T-helper 2 cell (primary cell): ENCODE results near the gene THEM5.

Source experiments
- DNase-seq, 5 experiments: peaks; one replicate each; pipeline versions ENCODE4 v3.0.0 to v3.0.0-alpha.2; 2012 to 2022

THEM5 gene

DNA sequence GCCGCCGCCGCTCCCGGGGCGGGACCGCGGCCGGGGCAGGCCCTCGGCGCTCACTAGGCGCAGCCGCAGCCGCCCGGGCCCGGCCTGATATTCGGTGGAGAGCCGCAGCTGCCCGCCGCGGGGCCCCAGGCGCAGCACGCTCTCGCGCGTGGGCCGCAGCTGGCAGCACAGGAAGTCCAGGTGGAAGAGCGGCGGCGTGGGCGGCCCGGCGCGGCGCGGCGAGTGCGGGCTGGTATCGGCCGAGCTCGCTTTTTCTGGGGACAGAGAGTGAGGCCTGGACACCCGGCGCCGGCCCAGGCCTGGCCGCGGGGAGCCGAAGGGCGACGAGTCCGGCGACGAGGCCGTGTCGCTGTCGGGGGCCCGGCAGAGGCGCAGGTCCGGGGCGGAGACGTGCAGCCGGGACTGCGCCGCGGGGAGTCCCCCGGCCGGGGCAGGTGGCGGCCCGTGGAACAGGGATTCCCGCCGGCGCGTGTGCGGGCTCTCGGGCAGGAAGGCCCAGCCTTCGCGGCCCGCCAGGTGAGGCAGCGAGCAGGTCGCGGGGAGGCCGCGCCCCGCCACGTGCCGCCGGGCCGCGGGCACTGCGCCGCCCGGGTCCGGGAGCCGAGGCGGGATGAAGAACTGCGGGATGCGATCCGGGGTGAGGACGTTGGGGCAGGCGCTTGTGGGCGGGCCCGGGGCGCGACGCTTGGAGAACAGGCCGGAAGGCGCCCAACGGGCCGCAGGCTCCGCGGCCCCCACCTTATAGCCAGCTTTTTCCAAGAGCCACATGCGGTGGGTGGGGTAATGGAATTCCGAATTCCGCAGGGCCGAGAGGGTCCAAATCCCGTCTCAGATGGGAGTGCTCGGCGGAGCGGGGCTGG, 15.1 kb downstream of the THEM5 start:
- peak in 2 of 5 experiments; percentile 26 to 44 for DNase-seq

DNA sequence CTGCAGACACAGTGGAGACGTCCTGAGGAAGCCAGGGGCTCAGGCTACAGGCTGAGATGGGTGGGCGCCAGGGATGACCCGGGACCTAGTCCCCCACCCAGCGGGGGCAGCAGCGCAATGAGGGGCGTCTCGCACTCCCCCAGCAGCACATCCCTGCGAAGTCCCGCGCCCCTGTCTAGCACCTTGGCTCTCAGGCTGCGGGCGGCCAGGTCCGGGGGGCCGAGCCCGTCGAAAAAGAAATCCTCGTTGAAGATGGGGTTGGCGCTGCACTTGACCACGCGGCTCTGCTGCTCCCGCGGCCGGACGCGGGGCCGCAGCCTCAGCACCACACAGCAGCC, 15.7 kb downstream of the THEM5 start:
- no peak for DNase-seq

DNA sequence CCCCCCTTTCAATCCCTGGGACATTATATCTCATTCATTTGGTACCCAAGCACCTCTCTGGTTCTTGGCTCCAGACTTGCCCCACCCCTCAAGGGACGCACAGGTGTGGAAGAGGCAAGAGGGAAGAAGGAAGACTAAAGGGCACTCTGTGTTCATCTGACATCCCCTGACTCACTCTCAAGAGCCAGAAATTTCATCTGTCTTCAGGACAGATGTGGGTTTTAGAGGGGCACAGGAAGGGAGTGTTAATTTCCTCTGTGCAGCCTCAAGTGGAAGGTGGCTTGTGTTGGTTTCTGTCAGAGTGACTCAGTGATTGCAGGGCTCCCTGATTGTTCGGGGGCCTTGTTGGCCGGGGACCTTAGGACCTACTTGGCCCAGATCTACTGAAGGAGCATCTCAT, 16.3 kb downstream of the THEM5 start:
- peak in 2 of 5 experiments; percentile 31 to 63 for DNase-seq

DNA sequence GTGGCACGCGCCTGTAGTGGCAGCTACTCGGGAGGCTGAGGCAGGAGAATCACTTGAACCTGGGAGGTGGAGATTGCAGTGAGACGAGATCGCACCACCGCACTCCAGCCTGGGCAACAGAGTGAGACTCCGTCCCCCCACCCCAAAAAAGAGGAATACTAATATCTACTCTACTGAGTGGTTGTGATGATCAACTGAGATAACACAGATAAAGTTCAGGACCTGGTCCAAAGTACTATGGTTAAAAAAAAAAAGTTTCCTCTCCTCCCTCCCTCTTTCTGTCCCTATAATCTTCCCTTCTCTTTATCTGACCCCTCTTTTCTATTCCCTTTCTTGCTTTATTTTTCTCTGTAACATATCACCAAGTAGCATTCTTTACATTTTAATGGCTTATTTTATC, 17.9 kb downstream of the THEM5 start:
- no peak for DNase-seq

DNA sequence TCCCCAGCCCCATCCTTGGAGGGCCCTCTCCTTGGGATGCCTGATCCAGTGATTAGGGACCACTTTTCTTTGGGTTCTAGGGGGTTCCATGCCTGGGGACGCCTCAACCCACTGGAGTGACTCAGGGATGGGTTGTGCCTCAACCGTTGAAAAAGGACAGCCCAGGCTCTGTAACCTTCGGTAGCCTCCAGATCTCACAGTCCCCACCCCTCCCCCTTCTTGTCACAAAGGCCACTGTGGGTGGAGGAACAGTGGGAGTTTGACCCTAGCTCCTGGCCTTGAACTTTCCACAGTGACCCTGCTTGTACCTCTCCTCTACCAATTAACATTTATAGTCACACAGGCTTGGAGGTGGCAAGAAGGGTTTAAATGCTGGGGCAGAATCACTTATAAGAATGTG, 19.3 kb downstream of the THEM5 start:
- DNase-seq = no peak

DNA sequence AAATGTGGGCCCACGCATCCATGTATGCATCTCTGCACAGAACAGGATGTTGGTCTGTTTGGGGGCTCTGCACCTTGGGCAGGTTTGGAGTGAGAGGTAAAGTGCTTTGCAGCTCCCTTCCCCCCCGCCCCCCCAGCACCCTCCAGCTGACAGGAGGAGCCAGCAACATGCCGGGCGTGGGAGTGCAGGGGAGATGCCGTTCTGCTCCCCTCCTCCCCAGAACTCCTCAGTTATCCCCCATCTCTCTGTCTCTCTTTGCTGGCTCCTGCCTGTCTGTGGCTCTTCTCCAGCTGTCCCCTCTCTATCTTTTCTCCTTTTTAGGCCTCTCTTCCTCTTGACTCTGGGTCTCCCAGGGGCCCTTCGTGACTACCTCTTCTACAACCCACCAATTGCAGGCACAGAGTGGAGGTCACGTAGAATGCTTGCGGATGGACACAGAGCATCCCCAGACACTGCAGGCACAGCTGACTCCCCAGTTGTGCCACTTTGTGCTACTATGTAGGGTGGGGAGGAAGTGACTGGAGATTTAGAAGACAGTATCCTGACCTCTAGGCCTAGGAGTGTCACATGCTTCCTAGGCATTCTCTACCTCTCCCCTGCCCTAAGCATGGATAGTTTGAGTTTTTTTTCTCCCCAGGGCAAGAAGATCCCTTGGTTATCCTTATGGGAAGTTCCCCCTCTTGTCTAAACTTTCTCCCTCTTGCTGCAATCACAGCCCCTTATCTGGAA, 20.2 kb downstream of the THEM5 start:
- DNase-seq = no peak

DNA sequence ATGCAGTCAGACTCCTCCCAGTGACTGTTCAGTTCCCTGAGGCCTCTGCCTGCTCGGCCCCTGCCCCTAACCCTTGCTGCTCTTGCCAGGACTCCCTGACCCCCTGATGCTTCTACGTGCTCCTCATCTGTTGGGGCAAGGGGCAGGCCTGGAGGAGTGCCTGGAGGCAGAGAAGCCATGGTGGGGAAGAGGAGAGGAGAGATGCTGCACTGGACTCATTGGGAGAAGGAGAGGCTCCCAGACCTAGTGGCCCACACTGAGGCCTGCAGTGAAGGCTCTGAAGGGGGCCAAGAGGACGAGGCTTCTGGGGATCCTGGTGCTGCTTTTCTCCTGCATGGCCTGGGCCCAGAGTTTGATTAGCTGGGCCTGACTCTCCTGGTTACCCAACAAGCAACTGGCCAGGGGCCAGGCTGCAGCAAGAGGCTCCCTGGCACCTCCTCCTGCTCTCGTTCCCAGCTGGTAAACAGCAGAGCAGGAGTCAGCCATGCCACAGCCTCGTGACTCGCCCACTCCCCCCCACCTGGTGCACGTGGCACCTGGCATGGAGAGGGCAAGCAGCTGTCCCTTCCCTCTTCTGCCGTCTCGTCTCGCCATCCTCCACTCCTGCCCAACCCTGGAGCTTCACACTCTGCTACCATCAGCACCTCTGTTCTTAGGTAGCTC, 21.1 kb downstream of the THEM5 start:
- DNase-seq = no peak

DNA sequence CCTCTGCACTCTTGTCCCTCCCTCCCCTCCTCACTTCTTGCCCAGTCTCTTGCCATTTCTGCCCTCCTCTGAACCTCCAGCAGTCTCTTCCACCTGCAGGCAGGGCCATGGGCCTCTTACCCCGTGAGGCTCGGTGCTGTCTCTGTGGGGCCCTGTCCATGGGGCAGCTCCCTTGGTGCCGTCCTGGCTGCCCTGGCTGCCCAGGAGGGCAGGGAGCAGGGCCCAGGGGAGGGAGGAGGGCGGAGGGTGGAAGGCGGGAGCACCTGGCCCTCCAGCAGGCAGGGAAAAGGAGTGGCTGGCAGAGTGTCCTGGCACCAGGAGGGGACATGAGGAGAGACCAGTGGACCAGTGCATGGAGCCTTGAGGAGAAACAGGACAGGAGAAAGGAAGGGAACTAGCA, 21.9 kb downstream of the THEM5 start, which contains the start of gene RORC:
RORC (minus strand) TSS at position 198 of the 400 bp plus-strand sequence; CDS start at position 160, 38 bp downstream.
- no peak for DNase-seq

DNA sequence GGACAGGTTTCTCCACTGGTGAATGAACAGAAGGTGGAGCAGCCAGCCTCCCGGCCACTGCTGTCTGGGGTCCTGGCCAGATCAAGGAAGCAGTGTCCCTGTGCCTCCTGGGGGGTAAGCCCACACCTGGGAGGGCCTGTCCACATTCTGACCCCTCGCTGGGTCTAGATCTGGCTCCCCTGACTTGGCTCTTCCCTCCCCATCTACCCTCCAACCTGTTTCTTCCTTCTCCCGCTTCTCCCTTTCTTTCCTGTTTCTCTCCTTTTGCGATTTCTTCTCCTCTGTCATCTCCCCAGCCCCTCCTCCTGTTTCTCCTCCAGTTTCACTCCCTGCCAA, 22.3 kb downstream of the THEM5 start:
- DNase-seq = no peak

DNA sequence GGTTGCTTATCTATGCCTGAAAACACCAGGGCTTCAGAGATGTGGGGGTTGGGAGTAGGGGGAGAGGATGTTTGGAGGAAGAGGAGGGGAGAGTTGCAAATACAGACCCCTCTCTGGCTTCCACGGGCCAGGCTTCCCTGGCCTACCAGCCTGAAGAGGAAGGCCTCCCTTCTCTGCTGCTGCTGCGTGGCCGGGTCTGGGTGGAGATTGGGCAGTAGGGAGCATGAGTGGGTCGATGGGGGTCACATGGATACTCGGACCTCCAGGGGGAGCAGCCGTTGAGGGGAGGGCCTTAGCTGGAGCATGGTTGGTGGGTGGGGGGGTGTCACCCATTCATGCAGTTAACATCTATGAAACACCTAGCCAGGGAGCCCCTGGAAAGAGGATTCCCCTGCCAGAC, 23.5 kb downstream of the THEM5 start:
- no peak for DNase-seq

DNA sequence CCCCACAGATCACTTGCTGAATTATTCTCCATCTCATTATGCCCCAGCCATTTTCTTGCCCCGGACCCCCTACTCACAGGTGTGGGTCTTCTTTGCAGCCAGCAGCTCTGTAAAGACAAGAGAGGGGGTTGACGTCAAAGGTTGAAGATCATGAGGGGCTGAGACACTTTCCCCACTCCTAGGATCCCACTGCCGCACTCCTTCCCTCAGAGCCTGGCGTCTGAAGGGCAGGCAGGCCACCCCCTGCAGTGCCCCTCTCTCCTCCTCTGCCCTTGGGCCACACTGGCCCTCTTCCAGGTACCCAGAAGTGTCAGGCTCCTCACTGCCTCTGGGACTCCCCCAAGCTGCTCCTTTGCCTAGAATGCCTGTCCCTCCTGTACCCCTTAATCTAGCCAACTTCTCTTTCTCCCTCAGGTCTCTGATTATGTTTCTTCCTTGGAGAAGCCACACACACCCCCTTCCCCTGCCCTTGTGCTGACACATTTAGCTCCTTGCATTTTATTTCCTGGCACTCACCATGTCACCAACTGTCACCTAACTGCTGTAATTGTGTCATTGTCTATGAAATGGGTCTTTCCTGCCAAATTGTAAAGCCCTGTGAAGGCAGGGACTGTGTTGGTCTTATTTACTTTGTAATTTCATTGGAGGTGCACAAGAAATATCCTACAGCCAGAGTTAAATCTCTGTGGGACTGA, 24.0 kb downstream of the THEM5 start:
- peak in 1 of 5 experiments; percentile 66 for DNase-seq

DNA sequence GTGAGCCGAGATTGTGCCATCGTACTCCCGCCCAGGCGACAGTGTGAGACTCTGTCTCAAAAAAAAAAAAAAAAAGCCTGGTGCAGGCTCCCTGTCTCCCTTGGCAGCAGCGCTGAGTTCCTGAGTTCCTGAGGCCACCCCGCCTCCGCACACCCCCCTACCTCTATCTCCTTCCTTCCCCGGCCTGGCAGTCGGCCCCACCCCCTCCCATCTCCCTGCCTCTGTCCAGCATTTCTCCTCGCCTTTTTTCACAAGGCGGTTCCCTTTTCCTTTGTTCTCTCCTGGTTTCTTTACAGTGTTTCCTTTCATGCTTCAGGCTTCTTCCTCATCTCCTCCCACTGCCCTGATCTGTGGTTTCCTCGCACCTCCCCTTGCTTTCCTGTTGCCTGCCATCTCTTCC, 24.6 kb downstream of the THEM5 start:
- no peak for DNase-seq

DNA sequence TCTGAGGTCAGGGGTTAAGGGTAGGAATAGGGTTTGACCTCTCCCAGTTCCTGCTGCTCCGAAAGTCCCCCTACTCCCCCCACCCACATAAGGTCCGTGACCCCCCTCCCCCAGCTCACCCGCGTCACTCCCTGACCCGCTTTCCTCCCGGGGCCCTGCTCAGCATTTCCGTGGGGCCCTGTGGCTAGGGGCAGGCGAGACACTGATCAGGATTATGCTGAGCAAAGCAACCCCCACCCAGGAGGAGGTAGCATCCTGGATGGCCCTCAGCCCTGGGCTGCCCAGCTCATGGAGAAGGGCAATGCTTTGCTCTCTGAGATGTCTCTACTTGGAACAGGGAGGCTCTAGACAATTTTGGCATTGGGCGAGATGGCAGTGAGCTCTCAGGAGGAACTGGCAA, 25.7 kb downstream of the THEM5 start:
- peak in 1 of 5 experiments; percentile 58 for DNase-seq

DNA sequence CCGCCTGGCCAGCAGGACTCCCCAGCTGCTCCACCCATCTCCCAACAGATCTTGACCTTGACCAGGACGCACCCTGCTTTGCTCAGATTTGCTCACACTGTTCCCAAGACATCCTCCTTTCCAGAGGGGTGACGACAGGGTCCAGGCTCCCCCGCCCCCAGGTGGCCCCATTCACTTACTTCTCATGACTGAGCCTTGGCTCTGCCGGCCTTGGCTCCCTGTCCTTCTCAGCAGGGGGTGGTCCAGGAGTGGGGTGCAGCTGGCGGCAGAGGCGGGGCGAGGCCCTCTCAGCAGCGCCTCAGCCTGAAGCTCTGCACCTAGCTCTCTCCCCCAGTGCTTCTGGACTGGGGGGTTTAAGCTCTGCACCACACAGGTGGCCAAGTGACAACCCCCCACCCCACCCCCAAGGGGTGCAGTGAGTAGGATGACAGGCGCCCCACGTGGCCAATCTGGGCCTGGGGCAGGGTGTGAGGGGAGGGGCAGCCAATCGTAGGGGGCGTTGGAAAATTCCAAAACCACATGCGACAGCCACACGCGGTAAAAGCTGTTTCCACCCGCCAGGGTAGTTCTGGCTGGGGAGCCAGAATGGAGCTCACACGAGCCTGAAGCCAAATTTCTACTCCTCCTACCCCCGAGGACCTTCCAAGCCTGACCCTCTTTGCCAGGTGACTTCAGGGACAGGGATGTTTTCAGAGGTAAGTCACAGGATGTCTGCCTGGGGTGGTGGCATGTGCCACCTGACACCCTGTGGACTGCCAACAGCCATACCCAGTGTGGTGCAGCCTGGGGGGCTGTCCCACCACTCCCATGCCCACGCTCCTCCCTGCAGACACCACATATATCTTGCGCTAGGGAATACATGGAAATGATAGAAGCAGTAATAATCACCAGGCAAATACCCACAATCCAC, 27.5 kb downstream of the THEM5 start:
- DNase-seq = peak in 1 of 5 experiments; percentile 61

DNA sequence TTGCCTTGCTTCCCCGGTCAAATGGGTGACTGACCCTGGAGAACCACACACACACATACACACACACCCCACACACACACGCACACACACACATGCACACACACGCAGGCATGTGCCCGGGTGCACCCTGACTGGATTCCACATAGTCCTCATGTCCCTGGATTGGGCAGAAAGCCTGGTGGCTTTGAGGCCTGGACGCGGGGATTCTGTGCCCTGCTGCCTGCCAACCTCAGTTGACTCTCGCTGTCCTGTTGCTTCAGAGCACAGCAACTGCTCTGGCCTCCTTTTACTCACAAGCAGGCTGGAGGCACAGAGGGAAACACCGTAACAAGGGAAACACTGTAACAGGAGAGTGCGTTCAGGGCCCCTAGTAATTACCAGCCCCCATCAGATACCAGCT, 28.3 kb downstream of the THEM5 start:
- no peak for DNase-seq

DNA sequence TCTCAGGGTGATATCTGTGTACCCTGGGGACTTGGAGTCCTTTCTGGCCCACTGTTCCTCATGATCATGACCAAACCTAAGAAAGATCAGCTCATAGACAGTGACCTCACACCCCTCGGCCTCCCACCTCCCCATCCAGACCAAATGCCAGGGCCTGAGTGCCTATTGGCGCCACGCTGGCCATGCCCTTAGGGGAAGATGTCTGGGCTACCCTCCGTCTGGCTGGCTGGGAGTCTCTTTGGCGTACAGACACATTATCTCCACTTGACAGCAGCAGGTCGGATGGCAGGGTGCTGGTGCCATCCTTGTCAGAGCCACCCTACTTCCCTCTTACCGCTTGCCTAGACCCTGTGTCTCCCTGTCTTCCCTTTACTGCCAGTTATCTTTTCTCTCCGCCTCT, 30.3 kb downstream of the THEM5 start:
- DNase-seq = no peak

DNA sequence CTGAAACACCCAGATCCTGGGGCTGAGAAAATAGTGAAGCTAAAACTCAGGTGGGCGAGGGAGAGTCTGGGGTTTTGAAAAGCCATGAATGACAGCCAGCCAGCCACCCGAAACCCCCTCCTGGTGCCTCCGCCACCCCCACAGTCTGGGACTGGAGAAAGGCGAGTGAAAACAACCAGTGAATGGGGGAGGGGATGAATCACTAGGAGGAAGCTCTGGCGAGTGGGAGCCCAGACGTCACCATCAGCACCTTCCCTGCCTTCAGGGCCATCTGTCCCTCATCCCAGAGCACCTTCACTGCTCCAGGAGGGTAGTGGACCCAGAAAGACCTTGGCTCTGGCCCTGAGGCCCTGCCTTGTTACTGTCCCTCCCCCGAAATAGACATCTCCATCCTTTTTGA, 31.1 kb downstream of the THEM5 start:
- DNase-seq = peak in 1 of 5 experiments; percentile 45

DNA sequence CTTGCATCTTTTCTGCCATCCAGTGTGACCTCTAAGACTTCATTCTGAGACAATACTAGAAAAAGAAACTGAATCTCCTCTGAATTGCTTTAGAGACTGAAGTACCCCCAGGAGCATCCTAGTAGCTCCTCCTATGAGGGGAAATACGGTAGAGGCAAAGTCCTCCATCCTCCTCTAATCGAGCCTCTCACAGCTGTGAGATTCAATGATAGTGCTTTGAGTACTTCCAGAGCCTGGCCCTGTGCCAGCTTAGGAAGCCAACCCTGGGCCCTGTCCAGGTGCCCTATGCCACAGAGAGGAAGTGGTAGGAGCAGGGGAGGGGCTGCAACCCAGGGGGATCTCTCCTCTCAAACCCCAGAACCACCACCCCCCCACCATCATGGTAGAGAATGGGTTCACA, 32.6 kb downstream of the THEM5 start:
- peak in 2 of 5 experiments; percentile 39 to 53 for DNase-seq

DNA sequence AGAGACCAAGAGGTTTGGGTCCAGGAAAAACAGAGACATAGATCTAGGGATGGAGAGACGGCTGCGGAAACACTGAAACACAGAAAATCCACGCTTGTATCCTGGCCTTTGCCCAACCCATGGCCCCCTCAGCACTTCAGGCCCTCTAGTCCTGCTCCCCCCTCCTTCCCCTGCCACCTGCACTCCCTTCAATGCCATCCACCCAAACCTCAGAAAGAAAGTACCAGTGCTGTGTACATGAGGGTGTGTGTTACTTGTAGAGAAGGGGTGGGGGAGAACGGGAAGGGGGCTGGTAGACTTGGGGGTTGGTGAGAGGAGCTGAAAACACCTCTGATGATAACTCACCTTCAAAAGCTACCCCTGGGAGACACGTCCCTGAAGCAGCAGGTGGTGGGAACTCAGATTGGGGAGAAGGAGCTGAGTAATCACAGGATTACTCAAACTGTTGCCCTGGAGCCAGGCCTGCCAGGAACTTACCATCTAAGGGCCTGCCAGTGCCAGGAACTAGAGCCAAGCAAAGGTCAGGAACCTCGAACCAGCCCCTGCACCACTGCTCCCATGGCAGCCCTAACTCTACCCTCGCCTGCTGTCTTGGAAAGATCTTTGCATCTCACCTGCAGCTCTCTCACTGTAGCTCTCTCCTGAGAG, 33.4 kb downstream of the THEM5 start:
- no peak for DNase-seq

DNA sequence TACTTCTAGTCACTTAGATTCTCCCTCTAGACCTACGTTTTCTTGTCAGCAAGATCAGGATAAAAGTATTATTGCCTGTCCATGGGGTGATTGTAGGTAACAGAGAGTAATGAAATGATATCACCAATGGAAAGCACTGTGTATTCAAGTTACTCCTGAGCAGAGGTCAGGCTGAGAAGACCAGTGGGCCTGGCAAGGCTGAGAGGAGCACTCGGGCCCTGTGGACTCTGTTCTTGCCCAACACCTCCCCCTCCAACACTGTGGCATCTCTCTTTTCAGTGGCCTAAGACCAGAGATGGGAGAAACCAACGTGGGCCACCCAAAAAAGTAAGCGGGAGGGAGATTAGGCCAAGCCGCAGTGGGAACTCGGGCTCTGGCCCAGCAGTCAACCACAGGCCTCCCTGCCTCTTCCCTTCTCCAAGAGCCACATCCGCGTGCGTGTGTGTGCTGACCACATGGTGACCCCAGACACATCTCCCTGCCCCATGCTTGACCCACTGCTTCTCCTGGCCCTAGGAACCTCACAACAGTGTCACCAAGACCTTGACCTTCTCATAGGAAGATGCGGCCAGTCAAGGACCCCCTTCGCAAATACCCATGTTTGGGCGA, 34.2 kb downstream of the THEM5 start:
- no peak for DNase-seq

DNA sequence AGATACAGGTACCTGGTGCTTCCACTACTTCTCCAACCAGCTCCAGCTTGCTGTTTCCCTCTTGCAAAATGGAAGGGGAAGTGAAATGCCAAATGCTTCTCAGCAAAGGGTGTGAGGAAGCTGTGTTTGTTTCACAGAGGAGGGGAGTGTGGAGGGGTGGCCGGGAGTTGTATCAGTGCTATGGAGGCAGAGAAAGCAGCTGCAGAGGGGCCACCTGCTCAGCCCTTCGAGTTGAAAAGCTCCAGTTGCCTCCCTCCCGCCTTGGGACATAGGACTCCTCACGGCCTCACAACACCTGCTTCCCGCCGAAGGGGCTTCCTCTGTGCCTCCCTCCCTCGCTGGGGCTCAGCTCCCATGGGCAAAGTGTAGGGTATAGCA, 36.2 kb downstream of the THEM5 start:
- DNase-seq = no peak
